ENCODE results near the gene VSIG2.
"Not testable (repeated sequence)": the region's sequence is repeated elsewhere in the genome, so short reads cannot be mapped to it uniquely, and the experiment has no call there.

Gene VSIG2

DNA sequence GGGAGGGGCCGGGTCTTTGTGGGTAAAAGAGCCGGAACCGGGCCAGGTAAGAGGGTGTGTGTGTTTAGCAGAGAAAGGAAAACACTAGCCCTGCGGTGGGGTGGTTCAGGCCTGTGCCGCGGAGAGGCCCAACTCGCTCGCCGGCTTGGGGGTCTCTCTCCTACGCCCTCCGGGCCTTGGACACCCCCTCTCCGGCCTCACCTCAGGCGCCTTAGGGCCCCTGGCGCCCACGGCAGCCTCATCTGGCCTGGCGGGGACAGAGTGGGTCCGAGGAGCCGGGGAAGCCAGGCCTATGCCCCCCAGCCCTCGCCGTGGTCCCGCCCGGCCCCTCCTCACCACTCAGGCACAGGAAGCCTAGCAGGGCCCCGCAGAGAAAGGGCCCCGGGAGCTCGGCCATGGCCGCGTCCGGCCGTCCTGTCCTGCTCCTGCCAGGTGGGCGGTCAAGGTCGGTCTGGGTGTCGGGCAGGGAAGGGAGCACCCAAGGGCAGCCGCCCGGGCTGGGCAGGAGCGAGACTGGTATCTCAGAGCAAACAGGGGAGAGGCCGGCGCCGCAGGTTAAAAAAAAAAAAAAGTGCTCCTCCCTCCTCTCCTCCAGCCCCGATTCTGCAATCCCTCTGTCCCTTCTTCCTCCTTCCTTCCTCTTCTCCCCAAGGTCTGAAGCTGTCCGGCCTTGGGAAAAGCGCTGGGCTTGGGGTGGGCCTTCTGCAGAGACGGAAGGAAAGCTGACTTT, at the start of gene VSIG2:
TSS of gene VSIG2 (minus strand) at position 515 of the 730 bp plus-strand sequence. CDS start at position 397, 118 bp downstream.
- DNase-seq (ENCODE audit: low spot score), result no peak

GRCh38 chr11:124801014-124801413, 49.0 kb upstream of the VSIG2 start:
- DNase-seq (ENCODE audit: low spot score), result no peak

GRCh38 chr11:124800226-124800929, 48.3 kb upstream of the VSIG2 start, which contains the start of gene MSANTD2:
TSS of gene MSANTD2 (minus strand) at chr11:124800406. CDS start at chr11:124800380, 26 bp downstream.
- peak; percentile 75 for DNase-seq (ENCODE audit: low spot score)

- peak; percentile 60 for DNase-seq (ENCODE audit: low spot score)
These were observed 47.5 kb upstream of the VSIG2 start for GRCh38 chr11:124799348-124800225.

DNA sequence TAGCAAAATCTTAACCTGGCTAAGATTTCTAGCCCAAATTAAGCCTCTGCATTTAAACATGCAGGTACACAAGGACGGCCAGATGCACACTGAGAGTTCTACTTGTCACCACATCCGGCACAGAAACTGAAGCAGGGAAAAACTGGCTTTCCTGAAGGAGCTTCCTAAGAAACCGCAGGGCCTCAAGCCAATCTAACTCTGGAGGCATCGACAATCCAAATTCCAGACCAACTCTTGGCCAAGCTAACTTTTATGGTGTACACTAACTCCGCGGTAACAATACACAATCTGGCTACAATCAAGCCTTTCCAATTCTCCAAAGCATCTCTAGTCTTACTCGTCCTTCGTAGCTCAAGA, 46.9 kb upstream of the VSIG2 start:
- DNase-seq (ENCODE audit: low spot score), result no peak

DNA sequence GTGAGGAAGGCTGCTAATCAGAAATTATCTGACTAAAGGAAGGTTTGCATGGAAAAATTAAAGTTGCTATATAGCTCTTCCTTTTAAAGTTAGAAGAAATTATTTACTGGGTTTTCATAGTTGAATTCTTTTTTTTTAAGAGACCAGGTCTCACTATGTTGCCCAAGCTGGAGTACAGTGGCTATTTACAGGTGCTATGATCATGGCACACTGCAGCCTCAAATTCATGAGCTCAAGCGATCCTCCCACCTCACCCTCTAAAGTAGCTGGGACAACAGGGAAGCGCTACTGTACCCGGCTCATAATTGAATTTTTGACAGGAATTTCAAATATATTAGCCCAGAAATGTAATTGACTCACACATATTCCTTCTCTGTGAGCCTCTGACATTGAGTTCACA, 44.3 kb upstream of the VSIG2 start:
- DNase-seq (ENCODE audit: low spot score), result no peak

DNA sequence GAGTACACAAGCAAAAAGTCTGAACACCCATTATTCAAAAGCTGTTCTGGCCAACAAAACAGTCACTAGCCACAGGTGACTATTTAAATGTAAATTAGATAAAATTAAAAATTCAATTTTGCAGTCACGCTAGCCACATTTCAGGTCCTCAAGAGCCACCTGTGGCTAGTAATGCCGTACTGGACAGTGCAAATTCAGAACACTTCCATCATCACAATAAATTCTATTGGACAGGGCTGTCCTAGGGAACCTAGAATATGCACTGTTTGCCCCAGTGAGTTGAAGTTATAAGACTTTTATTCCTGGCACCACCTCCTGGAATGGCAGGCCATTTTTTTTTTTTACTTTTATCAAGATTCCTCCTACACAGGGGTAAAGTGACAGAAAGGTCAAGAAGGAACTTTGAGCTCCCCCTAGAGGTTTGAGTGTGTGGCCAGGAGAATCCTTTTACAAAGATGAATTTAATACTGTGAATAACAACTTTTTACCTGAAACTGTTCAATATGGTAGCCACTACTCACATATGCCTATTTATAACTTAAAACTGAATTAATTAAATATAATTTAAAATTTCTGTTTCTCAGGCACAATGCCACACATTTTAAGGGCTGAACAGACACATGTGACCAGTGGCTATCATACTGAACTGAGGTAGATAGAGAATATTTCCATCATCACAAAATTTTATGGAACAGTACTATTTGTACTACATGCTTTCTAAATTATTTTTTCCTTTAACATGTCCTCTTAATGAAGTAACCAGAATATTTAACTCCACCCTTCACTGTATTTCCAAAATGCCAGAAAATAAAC, 41.6 kb upstream of the VSIG2 start:
- DNase-seq (ENCODE audit: low spot score), result peak; percentile 36

DNA sequence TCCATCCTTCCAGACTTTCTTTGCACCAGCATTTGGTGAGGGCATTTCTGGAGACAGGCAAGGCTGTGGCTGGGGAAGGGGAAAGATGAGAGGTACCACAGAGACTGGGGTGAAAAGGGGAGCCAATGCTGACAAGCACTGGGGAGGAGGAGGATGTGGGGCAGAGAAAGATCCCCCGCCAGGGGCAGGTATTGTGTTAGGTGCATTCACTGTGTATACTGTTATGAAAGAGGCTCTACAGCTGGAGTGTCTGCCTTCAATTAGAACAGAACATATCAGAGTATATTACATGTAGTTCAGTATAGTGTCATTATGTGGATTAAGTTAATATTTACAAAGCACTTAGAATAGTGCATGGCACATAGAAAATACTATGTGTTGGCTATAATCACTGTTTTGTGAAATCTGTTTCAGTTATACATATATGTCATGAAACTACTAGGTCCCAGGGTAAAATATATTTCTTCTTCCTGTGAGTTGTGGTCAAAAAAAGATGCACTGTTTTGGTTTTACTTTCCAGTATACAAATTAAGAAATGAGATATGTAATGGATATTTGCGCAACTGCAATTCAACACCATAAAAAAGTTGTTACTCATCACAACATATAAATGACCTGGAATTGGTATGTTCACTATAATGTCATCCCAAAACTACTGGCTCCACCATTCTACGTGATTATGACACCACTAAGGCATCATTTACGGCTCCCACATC, 39.7 kb upstream of the VSIG2 start:
- DNase-seq (ENCODE audit: low spot score), result no peak

DNA sequence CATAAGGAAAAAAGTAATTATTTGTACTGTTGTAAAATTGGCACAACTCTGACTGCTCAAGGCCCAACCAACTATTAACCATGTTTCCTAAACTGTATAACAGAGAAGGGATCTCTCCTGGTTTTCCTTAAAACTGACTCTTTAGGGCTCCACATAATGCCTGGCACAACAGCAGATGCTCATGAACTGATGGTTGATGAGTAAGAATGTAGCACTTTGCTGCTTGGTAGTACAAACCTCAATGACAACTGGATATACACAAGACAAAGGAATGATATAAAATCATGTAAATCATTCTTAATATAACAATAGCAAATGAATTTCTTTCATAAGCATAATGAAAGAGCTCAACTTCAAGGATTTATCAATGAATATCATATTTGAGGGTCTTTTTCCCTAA, 36.5 kb upstream of the VSIG2 start:
- DNase-seq (ENCODE audit: low spot score), result no peak

GRCh38 chr11:124784051-124784450, 32.0 kb upstream of the VSIG2 start:
- no peak for DNase-seq (ENCODE audit: low spot score)

DNA sequence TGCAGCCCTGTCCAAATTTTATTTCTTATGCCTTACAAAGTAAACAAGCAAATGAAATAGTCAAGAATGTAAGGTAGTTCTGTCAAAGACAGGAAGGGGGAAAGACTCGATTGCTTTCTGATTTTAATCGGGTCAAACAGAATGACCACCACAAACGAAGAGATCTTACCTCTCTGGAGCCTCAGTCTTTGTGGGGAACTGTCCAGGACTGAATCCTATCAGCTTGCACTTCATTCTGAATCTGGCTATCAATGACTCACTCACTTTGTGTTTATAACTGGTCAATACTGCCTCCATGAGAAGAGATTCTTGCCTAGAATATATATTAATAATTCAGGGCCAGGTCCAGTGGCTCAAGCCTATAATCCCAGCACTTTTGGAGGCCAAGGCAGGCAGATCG, 30.9 kb upstream of the VSIG2 start:
- DNase-seq (ENCODE audit: low spot score), result no peak

DNA sequence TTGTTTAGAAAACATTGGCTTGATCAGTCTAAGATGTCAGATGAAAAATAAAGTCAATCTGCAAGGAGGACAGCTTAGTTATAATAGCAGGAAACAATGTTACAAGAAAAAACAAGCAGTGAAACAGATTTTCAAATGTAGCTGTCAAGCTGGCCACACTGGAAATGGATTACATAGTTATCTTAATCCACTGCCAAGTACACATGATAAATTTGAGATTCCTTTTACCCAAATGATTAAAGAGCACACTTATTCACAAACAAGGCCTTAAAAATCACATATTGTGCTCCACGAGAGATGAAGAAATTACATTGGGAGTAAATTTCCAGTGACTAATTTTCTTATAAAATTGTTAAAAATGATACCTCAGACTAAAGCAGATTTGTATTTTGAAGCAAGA, 27.5 kb upstream of the VSIG2 start:
- no peak for DNase-seq (ENCODE audit: low spot score)

GRCh38 chr11:124778281-124778680, 26.2 kb upstream of the VSIG2 start:
- DNase-seq (ENCODE audit: low spot score), result no peak

DNA sequence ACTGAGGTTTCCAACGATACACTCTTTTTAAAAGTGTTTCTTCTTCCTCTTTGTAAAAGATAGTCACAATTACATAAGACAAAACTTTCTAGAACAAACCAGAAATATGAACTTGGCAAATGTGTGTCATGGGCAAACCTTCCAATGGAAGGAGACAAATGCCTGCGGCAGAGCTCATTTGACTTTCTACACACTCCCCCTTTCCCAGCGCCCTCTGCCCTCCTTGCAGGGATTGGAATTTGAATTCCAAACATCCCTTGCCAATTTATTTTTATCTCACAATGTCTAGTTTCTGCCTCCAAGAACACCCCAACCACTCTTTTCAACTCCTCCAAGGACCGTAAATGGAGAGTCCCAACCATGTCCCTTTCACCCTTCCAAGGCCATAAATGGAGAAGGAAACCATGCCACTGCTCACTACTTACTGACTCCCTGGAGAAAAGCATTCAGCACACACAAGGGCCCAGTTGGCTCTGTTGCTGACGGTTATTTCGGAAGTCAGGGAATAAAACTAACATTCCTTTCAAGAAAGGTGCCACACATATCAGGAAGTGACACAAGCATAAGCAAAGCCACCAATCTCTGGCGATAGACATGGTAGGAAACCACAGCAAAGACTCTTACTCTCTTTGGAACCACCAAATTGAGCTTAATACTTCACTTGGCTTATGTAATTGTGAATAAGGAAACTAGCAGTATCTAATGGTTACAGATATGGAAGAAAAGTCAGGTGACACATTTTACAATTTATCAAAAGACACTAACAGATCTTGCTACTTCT, 25.0 kb upstream of the VSIG2 start:
- DNase-seq (ENCODE audit: low spot score), result no peak

DNA sequence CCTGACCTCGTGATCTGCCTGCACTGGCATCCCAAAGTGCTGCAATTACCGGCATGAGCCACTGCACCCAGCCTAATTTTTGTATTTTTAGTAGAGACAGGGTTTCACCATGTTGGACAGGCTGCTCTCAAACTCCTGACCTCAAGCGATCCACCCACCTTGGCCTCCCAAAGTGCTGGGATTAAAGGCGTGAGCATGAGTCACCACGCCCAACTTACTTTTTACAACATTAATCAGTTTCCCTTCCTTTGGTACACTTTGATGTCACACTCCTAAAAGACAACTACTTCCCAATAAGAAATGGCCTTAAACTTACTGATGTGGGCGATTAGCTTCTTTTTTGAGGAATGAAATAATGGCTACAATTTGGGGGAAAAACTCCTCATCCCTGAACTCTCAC, 18.9 kb upstream of the VSIG2 start:
- DNase-seq (ENCODE audit: low spot score), result not testable (repeated sequence)

DNA sequence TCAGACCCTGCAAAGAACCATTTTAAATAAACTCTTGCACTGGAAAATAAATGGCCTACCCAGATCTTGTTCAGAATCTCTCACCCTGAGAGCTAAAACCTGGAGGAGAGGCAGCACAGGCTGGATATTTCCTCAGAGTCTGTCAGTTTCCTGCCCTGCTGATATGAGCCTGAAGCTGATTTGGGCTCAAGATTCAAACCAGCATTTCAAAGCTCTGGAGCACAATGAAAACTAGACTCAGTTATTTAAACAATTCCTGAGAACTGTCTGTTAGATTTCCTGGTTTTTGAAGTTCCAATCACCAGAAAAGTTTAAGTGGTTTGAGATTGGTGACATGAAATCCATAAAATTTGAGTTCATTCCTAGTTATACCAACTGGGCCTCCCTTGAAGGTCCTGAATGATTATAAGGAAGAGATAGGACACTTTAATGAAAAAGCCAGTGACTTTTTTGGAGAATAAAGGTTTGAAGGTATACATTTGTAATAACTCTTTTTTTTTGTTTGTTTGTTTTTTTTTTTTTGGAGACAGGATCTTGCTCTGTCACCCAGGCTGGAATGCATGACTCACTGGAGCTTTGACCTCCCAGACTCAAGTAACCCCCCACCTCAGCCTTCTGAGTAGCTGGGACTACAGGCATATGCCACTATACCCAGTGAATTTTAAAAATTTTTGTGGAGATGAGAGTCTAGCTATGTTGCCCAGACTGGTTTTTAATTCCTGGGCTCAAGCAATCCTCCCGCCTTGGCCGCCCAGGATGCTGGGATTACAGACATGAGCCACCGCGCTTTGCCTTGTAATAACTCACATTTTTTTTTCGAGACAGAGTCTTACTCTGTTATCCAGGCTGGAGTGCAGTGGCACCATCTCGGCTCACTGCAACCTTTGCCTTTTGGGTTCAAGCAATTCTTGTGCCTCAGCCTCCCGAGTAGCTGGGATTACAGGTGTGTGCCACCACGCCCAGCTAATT, 18.0 kb upstream of the VSIG2 start:
- DNase-seq (ENCODE audit: low spot score), result no peak

GRCh38 chr11:124768914-124769313, 16.9 kb upstream of the VSIG2 start:
- DNase-seq (ENCODE audit: low spot score), result no peak

GRCh38 chr11:124766156-124766555, 14.1 kb upstream of the VSIG2 start:
- no peak for DNase-seq (ENCODE audit: low spot score)

Measured in germinal center (tissue), 1 donor.